ENCODE data around the gene IFT80.

IFT80 gene

GRCh38 chr3:160427832-160428424 is 28.9 kb upstream of the IFT80 start:
- no peak overlapping the region for H3K4me3 ChIP-seq (ENCODE audit: low read depth, low read length)
- H3K27ac ChIP-seq (ENCODE audit: low read depth, low read length) = no peak overlapping the region
- peaks cover 100% of the 10 kb centered on the region for H3K36me3 ChIP-seq (ENCODE audit: control insufficient read depth, insufficient read depth, low read length)
- H3K9ac ChIP-seq (ENCODE audit: low read length) = no peak overlapping the region
- H3K9me3 ChIP-seq (ENCODE audit: control insufficient read depth, insufficient read depth, low read depth, low read length) = no peaks in the 10 kb centered on the region
- H3K4me1 ChIP-seq (ENCODE audit: control insufficient read depth, insufficient read depth, low read length) = no peaks in the 10 kb centered on the region
- H3K27me3 ChIP-seq (ENCODE audit: control insufficient read depth, insufficient read depth, low read length) = no peaks in the 10 kb centered on the region

- peaks cover 99% of the 10 kb centered on the region for H3K36me3 ChIP-seq (ENCODE audit: control insufficient read depth, insufficient read depth, low read length)
- no peak overlapping the region for H3K27ac ChIP-seq (ENCODE audit: low read depth, low read length)
- no peaks in the 10 kb centered on the region for H3K9me3 ChIP-seq (ENCODE audit: control insufficient read depth, insufficient read depth, low read depth, low read length)
- H3K9ac ChIP-seq (ENCODE audit: low read length) = no peak overlapping the region
- no peaks in the 10 kb centered on the region for H3K27me3 ChIP-seq (ENCODE audit: control insufficient read depth, insufficient read depth, low read length)
- H3K4me3 ChIP-seq (ENCODE audit: low read depth, low read length) = no peak overlapping the region
- no peaks in the 10 kb centered on the region for H3K4me1 ChIP-seq (ENCODE audit: control insufficient read depth, insufficient read depth, low read length)
These were observed 18.3 kb upstream of the IFT80 start for GRCh38 chr3:160417311-160417710.

- H3K9ac ChIP-seq (ENCODE audit: low read length) = no peak overlapping the region
- H3K36me3 ChIP-seq (ENCODE audit: control insufficient read depth, insufficient read depth, low read length) = peaks cover 93% of the 10 kb centered on the region
These were observed 14.7 kb upstream of the IFT80 start for GRCh38 chr3:160413613-160414248.

GRCh38 chr3:160412477-160412876 is 13.5 kb upstream of the IFT80 start:
- H3K36me3 ChIP-seq (ENCODE audit: control insufficient read depth, insufficient read depth, low read length) = peaks cover 92% of the 10 kb centered on the region
- no peaks in the 10 kb centered on the region for H3K27me3 ChIP-seq (ENCODE audit: control insufficient read depth, insufficient read depth, low read length)
- no peaks in the 10 kb centered on the region for H3K9me3 ChIP-seq (ENCODE audit: control insufficient read depth, insufficient read depth, low read depth, low read length)
- H3K4me1 ChIP-seq (ENCODE audit: control insufficient read depth, insufficient read depth, low read length) = no peaks in the 10 kb centered on the region
- no peak overlapping the region for H3K27ac ChIP-seq (ENCODE audit: low read depth, low read length)
- no peak overlapping the region for H3K9ac ChIP-seq (ENCODE audit: low read length)
- H3K4me3 ChIP-seq (ENCODE audit: low read depth, low read length) = no peak overlapping the region

More at GRCh38 chr3:160413613-160414248, 14.7 kb upstream of the IFT80 start:
- Histone ChIP-seq H3K9me3 (ENCODE audit: control insufficient read depth, insufficient read depth, low read depth, low read length) (no peaks in the 10 kb centered on the region), H3K27ac (ENCODE audit: low read depth, low read length) (no peak overlapping the region), H3K4me3 (ENCODE audit: low read depth, low read length) (no peak overlapping the region), H3K27me3 (ENCODE audit: control insufficient read depth, insufficient read depth, low read length) (no peaks in the 10 kb centered on the region), H3K4me1 (ENCODE audit: control insufficient read depth, insufficient read depth, low read length) (no peaks in the 10 kb centered on the region)

- Histone ChIP-seq H3K9ac (ENCODE audit: low read length) (no peak overlapping the region), H3K27me3 (ENCODE audit: control insufficient read depth, insufficient read depth, low read length) (no peaks in the 10 kb centered on the region), H3K27ac (ENCODE audit: low read depth, low read length) (no peak overlapping the region), H3K4me3 (ENCODE audit: low read depth, low read length) (no peak overlapping the region), H3K9me3 (ENCODE audit: control insufficient read depth, insufficient read depth, low read depth, low read length) (no peaks in the 10 kb centered on the region), H3K36me3 (ENCODE audit: control insufficient read depth, insufficient read depth, low read length) (peaks cover 91% of the 10 kb centered on the region), H3K4me1 (ENCODE audit: control insufficient read depth, insufficient read depth, low read length) (no peaks in the 10 kb centered on the region)
These were observed 11.0 kb upstream of the IFT80 start for GRCh38 chr3:160409812-160410610.

- H3K4me3 ChIP-seq (ENCODE audit: low read depth, low read length) = peak overlapping the region; percentile 7; the same call in 1 of the 2 replicates
- peaks cover 63% of the 10 kb centered on the region for H3K36me3 ChIP-seq (ENCODE audit: control insufficient read depth, insufficient read depth, low read length)
- no peak overlapping the region for H3K9ac ChIP-seq (ENCODE audit: low read length)
These were observed 4.9 kb upstream of the IFT80 start for GRCh38 chr3:160403796-160404470.

GRCh38 chr3:160403028-160403545 is 4.1 kb upstream of the IFT80 start:
- peaks cover 8% of the 10 kb centered on the region; the same call in 1 of the 2 replicates for H3K4me1 ChIP-seq (ENCODE audit: control insufficient read depth, insufficient read depth, low read length)
- peaks cover 56% of the 10 kb centered on the region for H3K36me3 ChIP-seq (ENCODE audit: control insufficient read depth, insufficient read depth, low read length)
- H3K27me3 ChIP-seq (ENCODE audit: control insufficient read depth, insufficient read depth, low read length) = no peaks in the 10 kb centered on the region
- no peaks in the 10 kb centered on the region for H3K9me3 ChIP-seq (ENCODE audit: control insufficient read depth, insufficient read depth, low read depth, low read length)
- H3K9ac ChIP-seq (ENCODE audit: low read length) = no peak overlapping the region
- peak overlapping the region; percentile 91 for H3K4me3 ChIP-seq (ENCODE audit: low read depth, low read length)
- no peak overlapping the region for H3K27ac ChIP-seq (ENCODE audit: low read depth, low read length)

More at GRCh38 chr3:160403796-160404470, 4.9 kb upstream of the IFT80 start:
- H3K4me1 ChIP-seq (ENCODE audit: control insufficient read depth, insufficient read depth, low read length) = peaks cover 8% of the 10 kb centered on the region; the same call in 1 of the 2 replicates
- no peak overlapping the region for H3K27ac ChIP-seq (ENCODE audit: low read depth, low read length)
- no peaks in the 10 kb centered on the region for H3K9me3 ChIP-seq (ENCODE audit: control insufficient read depth, insufficient read depth, low read depth, low read length)
- H3K27me3 ChIP-seq (ENCODE audit: control insufficient read depth, insufficient read depth, low read length) = no peaks in the 10 kb centered on the region

GRCh38 chr3:160402221-160403027 is 3.4 kb upstream of the IFT80 start:
- no peak overlapping the region for H3K27ac ChIP-seq (ENCODE audit: low read depth, low read length)
- H3K27me3 ChIP-seq (ENCODE audit: control insufficient read depth, insufficient read depth, low read length) = no peaks in the 10 kb centered on the region
- H3K4me1 ChIP-seq (ENCODE audit: control insufficient read depth, insufficient read depth, low read length) = peaks cover 8% of the 10 kb centered on the region; the same call in 1 of the 2 replicates
- peak overlapping the region; percentile 13 for H3K9ac ChIP-seq (ENCODE audit: low read length)
- H3K4me3 ChIP-seq (ENCODE audit: low read depth, low read length) = peak overlapping the region; percentile 91
- H3K9me3 ChIP-seq (ENCODE audit: control insufficient read depth, insufficient read depth, low read depth, low read length) = no peaks in the 10 kb centered on the region
- peaks cover 50% of the 10 kb centered on the region for H3K36me3 ChIP-seq (ENCODE audit: control insufficient read depth, insufficient read depth, low read length)

- H3K36me3 ChIP-seq (ENCODE audit: control insufficient read depth, insufficient read depth, low read length) = peaks cover 41% of the 10 kb centered on the region
- peaks cover 8% of the 10 kb centered on the region; the same call in 1 of the 2 replicates for H3K4me1 ChIP-seq (ENCODE audit: control insufficient read depth, insufficient read depth, low read length)
- H3K27ac ChIP-seq (ENCODE audit: low read depth, low read length) = no peak overlapping the region
- peak overlapping the region; percentile 91 for H3K4me3 ChIP-seq (ENCODE audit: low read depth, low read length)
- peak overlapping the region; percentile 98 for H3K9ac ChIP-seq (ENCODE audit: low read length)
- H3K9me3 ChIP-seq (ENCODE audit: control insufficient read depth, insufficient read depth, low read depth, low read length) = no peaks in the 10 kb centered on the region
- H3K27me3 ChIP-seq (ENCODE audit: control insufficient read depth, insufficient read depth, low read length) = no peaks in the 10 kb centered on the region
These were observed 2.5 kb upstream of the IFT80 start for GRCh38 chr3:160401291-160402095.

Data from HUES6 (cell line).